ENCODE results near the gene PNISR.
A peak's percentile ranks its signal among the peaks of the same experiment; 100 is the strongest.

Gene PNISR

DNA sequence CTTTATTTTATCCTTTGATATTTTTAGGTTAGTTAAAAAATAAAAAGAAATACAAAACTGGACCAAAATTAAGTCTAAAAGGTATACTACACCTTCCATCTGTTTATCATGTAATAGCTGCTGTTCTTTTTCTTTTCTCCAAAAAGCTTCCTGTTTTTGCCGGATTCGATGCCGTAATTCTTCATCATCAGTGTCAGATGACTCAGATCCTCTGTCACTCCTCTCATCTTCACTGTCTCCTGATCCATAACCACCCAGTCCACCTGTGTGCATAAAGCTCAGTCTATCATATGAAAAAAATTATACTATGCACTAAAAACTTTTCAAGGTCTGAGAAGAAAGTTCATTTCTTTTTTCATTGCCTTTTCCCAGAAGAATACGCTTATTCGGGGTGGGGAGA lies 22.7 kb downstream of the PNISR start:
- TF ChIP-seq ZFX (IDR thresholded peaks at IDR 0.05; ENCODE audit: borderline replicate concordance): no peak
- TF ChIP-seq, protein P1, sequence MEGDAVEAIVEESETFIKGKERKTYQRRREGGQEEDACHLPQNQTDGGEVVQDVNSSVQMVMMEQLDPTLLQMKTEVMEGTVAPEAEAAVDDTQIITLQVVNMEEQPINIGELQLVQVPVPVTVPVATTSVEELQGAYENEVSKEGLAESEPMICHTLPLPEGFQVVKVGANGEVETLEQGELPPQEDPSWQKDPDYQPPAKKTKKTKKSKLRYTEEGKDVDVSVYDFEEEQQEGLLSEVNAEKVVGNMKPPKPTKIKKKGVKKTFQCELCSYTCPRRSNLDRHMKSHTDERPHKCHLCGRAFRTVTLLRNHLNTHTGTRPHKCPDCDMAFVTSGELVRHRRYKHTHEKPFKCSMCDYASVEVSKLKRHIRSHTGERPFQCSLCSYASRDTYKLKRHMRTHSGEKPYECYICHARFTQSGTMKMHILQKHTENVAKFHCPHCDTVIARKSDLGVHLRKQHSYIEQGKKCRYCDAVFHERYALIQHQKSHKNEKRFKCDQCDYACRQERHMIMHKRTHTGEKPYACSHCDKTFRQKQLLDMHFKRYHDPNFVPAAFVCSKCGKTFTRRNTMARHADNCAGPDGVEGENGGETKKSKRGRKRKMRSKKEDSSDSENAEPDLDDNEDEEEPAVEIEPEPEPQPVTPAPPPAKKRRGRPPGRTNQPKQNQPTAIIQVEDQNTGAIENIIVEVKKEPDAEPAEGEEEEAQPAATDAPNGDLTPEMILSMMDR (IDR thresholded peaks at IDR 0.05): no peak
- H3K27ac ChIP-seq: no peak overlapping the region

DNA sequence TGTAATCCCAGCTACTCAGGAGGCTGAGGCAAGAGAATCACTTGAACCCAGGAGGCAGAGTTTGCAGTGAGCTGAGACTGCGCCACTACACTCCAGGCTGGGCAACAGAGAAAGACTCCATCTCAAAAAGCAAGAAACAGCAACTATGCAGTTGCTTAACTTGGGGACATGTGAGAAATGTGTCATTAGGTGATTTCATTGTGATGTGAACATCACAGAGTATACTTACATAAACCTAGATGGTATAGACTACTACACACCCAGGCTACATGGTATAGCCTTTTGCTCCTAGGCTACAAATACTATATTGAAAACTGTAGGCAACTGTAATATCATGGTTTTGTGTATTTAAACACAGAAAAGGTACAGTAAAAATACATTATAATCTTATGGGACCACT lies 27.8 kb downstream of the PNISR start:
- H3K27ac ChIP-seq: no peak overlapping the region
- no peak for TF ChIP-seq ZFX (IDR thresholded peaks at IDR 0.05; ENCODE audit: borderline replicate concordance)
- TF ChIP-seq, protein P1 (IDR thresholded peaks at IDR 0.05): no peak

DNA sequence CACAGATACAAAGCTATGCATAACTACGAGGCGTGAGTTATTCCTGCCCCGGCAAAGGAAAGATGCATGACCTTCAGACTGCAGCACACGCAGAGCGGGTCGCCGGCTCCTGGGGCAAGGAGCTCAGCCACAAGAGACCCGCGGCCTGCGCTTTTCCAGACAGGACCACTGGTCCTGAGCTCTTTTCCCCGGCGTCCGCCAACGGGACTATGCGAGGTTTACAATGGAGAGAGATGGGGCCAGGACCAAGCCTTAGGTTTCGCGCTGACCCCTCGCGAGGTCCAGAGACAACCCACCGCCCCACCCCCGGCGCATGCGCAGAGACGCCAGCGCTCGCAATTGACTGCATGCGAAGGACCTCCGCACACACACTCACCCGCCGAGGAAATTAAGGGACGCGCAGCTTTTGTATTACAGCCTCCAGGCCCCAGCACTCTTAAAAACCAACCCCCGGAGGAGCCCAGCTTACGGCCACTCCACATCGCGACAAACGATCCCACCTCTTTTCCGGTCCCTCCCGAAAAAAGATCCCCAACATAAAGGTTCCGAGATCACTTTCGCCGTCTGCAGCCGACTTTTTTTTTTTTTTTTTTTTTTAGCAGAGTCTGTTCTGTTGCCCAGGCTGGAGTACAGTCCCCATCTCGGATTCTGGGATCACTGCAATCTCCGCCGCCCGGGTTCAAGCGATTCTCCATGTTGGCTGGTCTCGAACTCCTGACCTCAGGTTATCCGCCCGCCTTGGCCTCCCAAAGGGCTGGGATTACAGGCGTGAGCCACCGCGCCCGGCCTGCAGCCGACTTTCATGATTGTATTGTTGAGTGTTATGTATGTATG lies 31.2 kb downstream of the PNISR start, which contains the start of gene COQ3:
TSS of gene COQ3 (minus strand) at position 498 of the 834 bp plus-strand sequence. CDS start at position 482, 16 bp downstream.
- peak within 1 kb of the TSS; percentile 90 for H3K27ac ChIP-seq
- TF ChIP-seq, protein P1 (IDR thresholded peaks at IDR 0.05): no peak
- no peak for TF ChIP-seq ZFX (IDR thresholded peaks at IDR 0.05; ENCODE audit: borderline replicate concordance)

DNA sequence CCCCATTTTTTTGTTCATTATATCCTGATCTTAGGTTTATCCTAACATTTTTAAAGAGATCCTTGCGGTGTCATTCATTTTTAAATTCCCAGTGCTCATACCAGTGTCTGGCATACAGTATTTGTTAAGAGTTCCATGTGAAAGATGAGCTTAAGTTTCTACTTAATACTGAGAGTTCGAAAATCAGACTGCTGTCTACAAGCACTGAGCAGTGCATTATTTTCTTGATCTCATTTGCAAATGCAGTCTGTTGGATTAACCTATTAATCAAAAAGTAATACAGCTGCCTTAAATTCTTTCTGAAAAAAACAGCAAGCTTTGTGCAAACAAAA lies 31.8 kb downstream of the PNISR start:
- peak overlapping the region; percentile 90 for H3K27ac ChIP-seq
- TF ChIP-seq, protein P1 (IDR thresholded peaks at IDR 0.05): no peak
- TF ChIP-seq ZFX (IDR thresholded peaks at IDR 0.05; ENCODE audit: borderline replicate concordance): no peak

DNA sequence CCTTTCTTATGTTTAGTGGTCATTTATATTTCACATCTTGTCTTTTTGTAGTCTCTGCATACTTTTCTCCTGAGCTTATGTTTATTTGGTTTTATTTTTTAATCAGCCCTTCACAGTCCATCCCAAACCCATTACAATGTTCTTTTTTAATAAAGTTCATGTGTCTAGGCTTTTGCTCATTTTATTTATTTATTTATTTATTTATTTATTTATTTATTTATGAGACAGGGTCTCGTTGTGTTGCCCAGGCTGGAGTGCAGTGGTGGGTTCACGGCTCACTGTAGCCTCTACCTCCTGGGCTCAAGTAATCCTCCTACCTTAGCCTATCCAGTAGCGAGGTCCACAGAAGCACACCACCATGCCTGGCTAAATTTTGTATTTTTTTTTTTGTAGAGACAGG lies 34.2 kb downstream of the PNISR start:
- no peak overlapping the region for H3K27ac ChIP-seq
- TF ChIP-seq ZFX (IDR thresholded peaks at IDR 0.05; ENCODE audit: borderline replicate concordance): no peak
- TF ChIP-seq, protein P1 (IDR thresholded peaks at IDR 0.05): no peak

DNA sequence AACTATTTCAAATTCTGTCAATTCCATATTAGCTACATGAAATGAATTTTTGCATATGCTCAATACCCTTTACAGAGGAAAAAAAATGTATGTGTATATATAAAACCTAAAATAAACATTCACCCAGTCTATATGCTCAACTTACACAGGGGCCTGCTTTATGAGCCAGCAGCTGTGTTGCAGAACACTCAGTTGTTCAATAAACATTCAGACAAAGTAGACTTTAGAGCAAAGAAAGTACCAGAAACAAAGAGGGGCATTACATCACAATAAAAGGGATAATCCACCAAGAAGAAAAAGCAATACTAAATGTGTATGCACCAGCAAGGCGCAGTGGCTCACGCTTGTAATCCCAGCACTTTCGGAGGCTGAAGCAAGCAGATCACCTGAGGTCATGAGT lies 40.6 kb downstream of the PNISR start:
- no peak overlapping the region for H3K27ac ChIP-seq
- no peak for TF ChIP-seq ZFX (IDR thresholded peaks at IDR 0.05; ENCODE audit: borderline replicate concordance)
- TF ChIP-seq, protein P1 (IDR thresholded peaks at IDR 0.05): no peak

DNA sequence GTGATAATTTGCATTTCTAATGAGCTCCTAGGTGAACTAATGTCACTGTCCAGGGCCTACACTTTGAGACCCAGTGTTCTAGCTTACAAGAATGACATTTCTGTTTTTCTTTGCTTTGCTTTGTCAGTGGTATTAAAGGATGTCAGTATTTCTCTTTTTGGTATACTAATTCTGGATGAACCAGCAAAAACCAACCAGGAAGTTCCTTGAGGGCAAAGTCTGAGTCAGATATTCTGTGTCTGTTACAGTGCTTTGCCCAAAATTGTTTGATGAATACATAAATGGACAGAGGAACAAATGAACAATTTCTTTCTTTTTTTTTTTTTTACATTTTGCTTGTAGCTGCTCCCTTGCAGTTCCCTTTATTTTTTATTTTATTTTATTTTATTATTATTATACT lies 46.5 kb downstream of the PNISR start:
- TF ChIP-seq ZFX (IDR thresholded peaks at IDR 0.05; ENCODE audit: borderline replicate concordance): no peak
- TF ChIP-seq, protein P1 (IDR thresholded peaks at IDR 0.05): no peak
- H3K27ac ChIP-seq: no peak overlapping the region

Measured in 22Rv1 (cell line).